Measurements from ENCODE around the gene ZNF148. TPM values are rescaled to one million over a fixed set of nuclear protein-coding genes. Genes with fewer than 3 reads are reported as not detected.

ZNF148 gene
- total RNA-seq, 1 donor from 2014 or later = 57.6 TPM

DNA sequence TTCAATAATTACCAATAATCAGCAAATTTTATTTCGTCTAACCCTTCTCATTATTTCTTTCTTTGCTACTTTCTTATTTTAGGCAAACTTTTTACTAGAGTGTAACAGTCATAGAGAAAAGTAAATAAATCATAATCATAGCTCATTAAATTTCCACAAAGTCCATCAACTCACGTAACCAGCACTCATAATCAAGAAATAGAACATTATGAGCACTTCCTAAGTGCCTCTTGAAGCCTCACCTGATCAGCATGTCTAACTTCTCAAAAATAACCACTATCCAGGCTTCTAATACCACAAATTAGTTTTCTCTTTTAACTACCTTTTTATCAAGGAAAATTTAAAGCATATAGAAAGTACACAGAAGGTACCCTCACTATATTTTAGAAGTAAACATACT is 124.2 kb downstream of the ZNF148 start:
- ChIA-PET POLR2A (no interaction called here), CTCF (no interaction called here)
- H3K36me3 Mint-ChIP-seq (ENCODE audit: low read depth) = peaks cover 38% of the 10 kb centered on the region
- DNase-seq (no peak), ATAC-seq (ENCODE audit: low read depth) (no peak)
- no peaks in the 10 kb centered on the region for H3K4me1 Mint-ChIP-seq
- H3K27ac Mint-ChIP-seq = no peak overlapping the region
- no peaks in the 10 kb centered on the region for H3K27me3 Mint-ChIP-seq
- TF ChIP-seq, protein P1, sequence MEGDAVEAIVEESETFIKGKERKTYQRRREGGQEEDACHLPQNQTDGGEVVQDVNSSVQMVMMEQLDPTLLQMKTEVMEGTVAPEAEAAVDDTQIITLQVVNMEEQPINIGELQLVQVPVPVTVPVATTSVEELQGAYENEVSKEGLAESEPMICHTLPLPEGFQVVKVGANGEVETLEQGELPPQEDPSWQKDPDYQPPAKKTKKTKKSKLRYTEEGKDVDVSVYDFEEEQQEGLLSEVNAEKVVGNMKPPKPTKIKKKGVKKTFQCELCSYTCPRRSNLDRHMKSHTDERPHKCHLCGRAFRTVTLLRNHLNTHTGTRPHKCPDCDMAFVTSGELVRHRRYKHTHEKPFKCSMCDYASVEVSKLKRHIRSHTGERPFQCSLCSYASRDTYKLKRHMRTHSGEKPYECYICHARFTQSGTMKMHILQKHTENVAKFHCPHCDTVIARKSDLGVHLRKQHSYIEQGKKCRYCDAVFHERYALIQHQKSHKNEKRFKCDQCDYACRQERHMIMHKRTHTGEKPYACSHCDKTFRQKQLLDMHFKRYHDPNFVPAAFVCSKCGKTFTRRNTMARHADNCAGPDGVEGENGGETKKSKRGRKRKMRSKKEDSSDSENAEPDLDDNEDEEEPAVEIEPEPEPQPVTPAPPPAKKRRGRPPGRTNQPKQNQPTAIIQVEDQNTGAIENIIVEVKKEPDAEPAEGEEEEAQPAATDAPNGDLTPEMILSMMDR (IDR thresholded peaks at IDR 0.05) = no peak
- no peak overlapping the region for H3K4me3 Mint-ChIP-seq
- intact Hi-C loops (cut with micrococcal nuclease) = no loop called here
- H3K9me3 Mint-ChIP-seq = no peaks in the 10 kb centered on the region

GRCh38 chr3:125246237-125246636 is 128.9 kb downstream of the ZNF148 start:
- ATAC-seq (ENCODE audit: low read depth) (no peak), DNase-seq (no peak)
- Mint-ChIP-seq H3K27me3 (no peaks in the 10 kb centered on the region), H3K4me3 (no peak overlapping the region), H3K36me3 (ENCODE audit: low read depth) (peaks cover 46% of the 10 kb centered on the region), H3K4me1 (no peaks in the 10 kb centered on the region), H3K9me3 (no peaks in the 10 kb centered on the region), H3K27ac (no peak overlapping the region)
- ChIA-PET POLR2A (no interaction called here), CTCF (no interaction called here)
- TF ChIP-seq, protein P1 (IDR thresholded peaks at IDR 0.05) = no peak
- intact Hi-C loops (cut with micrococcal nuclease) = no loop called here

- CTCF ChIA-PET = no interaction called here
- TF ChIP-seq, protein P1 (IDR thresholded peaks at IDR 0.05) = no peak
- Mint-ChIP-seq H3K9me3 (no peaks in the 10 kb centered on the region), H3K4me3 (no peak overlapping the region), H3K36me3 (ENCODE audit: low read depth) (peaks cover 45% of the 10 kb centered on the region), H3K4me1 (no peaks in the 10 kb centered on the region), H3K27me3 (no peaks in the 10 kb centered on the region), H3K27ac (no peak overlapping the region)
- ATAC-seq (ENCODE audit: low read depth) (no peak), DNase-seq (no peak)
- POLR2A ChIA-PET = no interaction called here
- intact Hi-C loops (cut with micrococcal nuclease) = no loop called here
Measured at GRCh38 chr3:125245521-125245920, 129.6 kb downstream of the ZNF148 start.

- intact Hi-C loops (cut with micrococcal nuclease) = no loop called here
- POLR2A ChIA-PET = no interaction called here
- Mint-ChIP-seq H3K36me3 (ENCODE audit: low read depth) (peaks cover 53% of the 10 kb centered on the region), H3K27me3 (no peaks in the 10 kb centered on the region), H3K4me1 (no peaks in the 10 kb centered on the region), H3K9me3 (no peaks in the 10 kb centered on the region), H3K27ac (no peak overlapping the region), H3K4me3 (no peak overlapping the region)
- CTCF ChIA-PET = no interaction called here
- DNase-seq = no peak
- no peak for ATAC-seq (ENCODE audit: low read depth)
- TF ChIP-seq, protein P1 (IDR thresholded peaks at IDR 0.05) = no peak
Measured at GRCh38 chr3:125240496-125240895, 134.6 kb downstream of the ZNF148 start.

GRCh38 chr3:125239266-125239665 is 135.9 kb downstream of the ZNF148 start:
- Mint-ChIP-seq H3K36me3 (ENCODE audit: low read depth) (peaks cover 50% of the 10 kb centered on the region), H3K27ac (no peak overlapping the region)
- intact Hi-C loops (cut with micrococcal nuclease) = no loop called here

More at GRCh38 chr3:125239266-125239665, 135.9 kb downstream of the ZNF148 start:
- DNase-seq (no peak), ATAC-seq (ENCODE audit: low read depth) (no peak)
- Mint-ChIP-seq H3K4me3 (no peak overlapping the region), H3K4me1 (no peaks in the 10 kb centered on the region), H3K27me3 (no peaks in the 10 kb centered on the region), H3K9me3 (no peaks in the 10 kb centered on the region)
- POLR2A ChIA-PET = no interaction called here
- CTCF ChIA-PET = no interaction called here
- TF ChIP-seq, protein P1 (IDR thresholded peaks at IDR 0.05) = no peak

Data from activated B cell treated with CpG ODN at 0.5 μM for 24 hours (primary cell).